ENCODE results near the gene DNAH9.
A peak's percentile ranks its signal among the peaks of the same experiment; 100 is the strongest.

DNAH9 gene

GRCh38 chr17:11625878-11626277, 27.6 kb downstream of the DNAH9 start:
- DNase-seq, result no peak
- Mint-ChIP-seq H3K9me3 (peaks cover 3% of the 10 kb centered on the region), H3K27me3 (peaks cover 4% of the 10 kb centered on the region), H3K27ac (no peak overlapping the region), H3K4me3 (no peak overlapping the region), H3K4me1 (ENCODE audit: low read depth) (no peaks in the 10 kb centered on the region), H3K36me3 (ENCODE audit: low read depth) (no peaks in the 10 kb centered on the region)

- Mint-ChIP-seq H3K9me3 (peaks cover 3% of the 10 kb centered on the region), H3K4me3 (no peak overlapping the region), H3K27me3 (peaks cover 4% of the 10 kb centered on the region), H3K36me3 (ENCODE audit: low read depth) (no peaks in the 10 kb centered on the region), H3K4me1 (ENCODE audit: low read depth) (no peaks in the 10 kb centered on the region), H3K27ac (no peak overlapping the region)
- DNase-seq, result no peak
Observed at GRCh38 chr17:11627301-11627940, 29.2 kb downstream of the DNAH9 start.

GRCh38 chr17:11628374-11628773, 30.1 kb downstream of the DNAH9 start:
- no peaks in the 10 kb centered on the region for H3K36me3 Mint-ChIP-seq (ENCODE audit: low read depth)
- DNase-seq, result no peak
- peaks cover 4% of the 10 kb centered on the region for H3K27me3 Mint-ChIP-seq
- peaks cover under 1% of the 10 kb centered on the region for H3K9me3 Mint-ChIP-seq
- H3K4me1 Mint-ChIP-seq (ENCODE audit: low read depth), result no peaks in the 10 kb centered on the region
- no peak overlapping the region for H3K27ac Mint-ChIP-seq
- H3K4me3 Mint-ChIP-seq, result no peak overlapping the region

- Mint-ChIP-seq H3K36me3 (ENCODE audit: low read depth) (no peaks in the 10 kb centered on the region), H3K27me3 (peaks cover 4% of the 10 kb centered on the region), H3K9me3 (no peaks in the 10 kb centered on the region), H3K4me3 (no peak overlapping the region), H3K4me1 (ENCODE audit: low read depth) (no peaks in the 10 kb centered on the region), H3K27ac (no peak overlapping the region)
- DNase-seq, result no peak
Observed at GRCh38 chr17:11628831-11629230, 30.6 kb downstream of the DNAH9 start.

GRCh38 chr17:11636771-11637170, 38.5 kb downstream of the DNAH9 start:
- no peaks in the 10 kb centered on the region for H3K36me3 Mint-ChIP-seq (ENCODE audit: low read depth)
- H3K4me1 Mint-ChIP-seq (ENCODE audit: low read depth), result no peaks in the 10 kb centered on the region
- H3K27ac Mint-ChIP-seq, result no peak overlapping the region
- DNase-seq, result no peak
- H3K4me3 Mint-ChIP-seq, result no peak overlapping the region
- no peaks in the 10 kb centered on the region for H3K27me3 Mint-ChIP-seq
- H3K9me3 Mint-ChIP-seq, result no peaks in the 10 kb centered on the region

- Mint-ChIP-seq H3K9me3 (no peaks in the 10 kb centered on the region), H3K4me3 (no peak overlapping the region), H3K4me1 (ENCODE audit: low read depth) (no peaks in the 10 kb centered on the region), H3K36me3 (ENCODE audit: low read depth) (no peaks in the 10 kb centered on the region), H3K27ac (no peak overlapping the region), H3K27me3 (no peaks in the 10 kb centered on the region)
- DNase-seq, result no peak
Observed at GRCh38 chr17:11637796-11638195, 39.5 kb downstream of the DNAH9 start.

- no peaks in the 10 kb centered on the region for H3K36me3 Mint-ChIP-seq (ENCODE audit: low read depth)
- H3K9me3 Mint-ChIP-seq, result no peaks in the 10 kb centered on the region
- H3K4me1 Mint-ChIP-seq (ENCODE audit: low read depth), result no peaks in the 10 kb centered on the region
- DNase-seq, result no peak
- H3K27ac Mint-ChIP-seq, result no peak overlapping the region
- H3K4me3 Mint-ChIP-seq, result no peak overlapping the region
- H3K27me3 Mint-ChIP-seq, result no peaks in the 10 kb centered on the region
Observed at GRCh38 chr17:11638700-11639265, 40.5 kb downstream of the DNAH9 start.

- Mint-ChIP-seq H3K36me3 (ENCODE audit: low read depth) (no peaks in the 10 kb centered on the region), H3K9me3 (no peaks in the 10 kb centered on the region), H3K4me3 (no peak overlapping the region), H3K27ac (no peak overlapping the region), H3K27me3 (no peaks in the 10 kb centered on the region), H3K4me1 (ENCODE audit: low read depth) (no peaks in the 10 kb centered on the region)
- no peak for DNase-seq
Observed at GRCh38 chr17:11639736-11640462, 41.6 kb downstream of the DNAH9 start.

- Mint-ChIP-seq H3K4me1 (ENCODE audit: low read depth) (no peaks in the 10 kb centered on the region), H3K4me3 (no peak overlapping the region), H3K27me3 (no peaks in the 10 kb centered on the region), H3K9me3 (no peaks in the 10 kb centered on the region), H3K27ac (no peak overlapping the region), H3K36me3 (ENCODE audit: low read depth) (no peaks in the 10 kb centered on the region)
- DNase-seq, result no peak
Observed at GRCh38 chr17:11640463-11640814, 42.2 kb downstream of the DNAH9 start.

GRCh38 chr17:11641521-11642275, 43.4 kb downstream of the DNAH9 start:
- H3K36me3 Mint-ChIP-seq (ENCODE audit: low read depth), result no peaks in the 10 kb centered on the region
- H3K27ac Mint-ChIP-seq, result no peak overlapping the region
- DNase-seq, result no peak
- H3K9me3 Mint-ChIP-seq, result no peaks in the 10 kb centered on the region
- H3K4me3 Mint-ChIP-seq, result no peak overlapping the region
- no peaks in the 10 kb centered on the region for H3K4me1 Mint-ChIP-seq (ENCODE audit: low read depth)
- H3K27me3 Mint-ChIP-seq, result no peaks in the 10 kb centered on the region

- H3K27ac Mint-ChIP-seq, result no peak overlapping the region
- H3K36me3 Mint-ChIP-seq (ENCODE audit: low read depth), result no peaks in the 10 kb centered on the region
- no peaks in the 10 kb centered on the region for H3K27me3 Mint-ChIP-seq
- H3K9me3 Mint-ChIP-seq, result no peaks in the 10 kb centered on the region
- no peaks in the 10 kb centered on the region for H3K4me1 Mint-ChIP-seq (ENCODE audit: low read depth)
- DNase-seq, result no peak
- no peak overlapping the region for H3K4me3 Mint-ChIP-seq
Observed at GRCh38 chr17:11642655-11643054, 44.4 kb downstream of the DNAH9 start.

GRCh38 chr17:11643851-11644250, 45.6 kb downstream of the DNAH9 start:
- no peaks in the 10 kb centered on the region for H3K27me3 Mint-ChIP-seq
- DNase-seq, result no peak
- no peaks in the 10 kb centered on the region for H3K4me1 Mint-ChIP-seq (ENCODE audit: low read depth)
- no peak overlapping the region for H3K27ac Mint-ChIP-seq
- H3K4me3 Mint-ChIP-seq, result no peak overlapping the region
- H3K36me3 Mint-ChIP-seq (ENCODE audit: low read depth), result no peaks in the 10 kb centered on the region
- H3K9me3 Mint-ChIP-seq, result no peaks in the 10 kb centered on the region

GRCh38 chr17:11644265-11645212, 46.3 kb downstream of the DNAH9 start:
- H3K4me1 Mint-ChIP-seq (ENCODE audit: low read depth), result no peaks in the 10 kb centered on the region
- no peaks in the 10 kb centered on the region for H3K36me3 Mint-ChIP-seq (ENCODE audit: low read depth)
- H3K27ac Mint-ChIP-seq, result no peak overlapping the region
- no peak overlapping the region for H3K4me3 Mint-ChIP-seq
- H3K27me3 Mint-ChIP-seq, result no peaks in the 10 kb centered on the region
- peak; percentile 31 for DNase-seq
- H3K9me3 Mint-ChIP-seq, result no peaks in the 10 kb centered on the region

- Mint-ChIP-seq H3K4me3 (no peak overlapping the region), H3K9me3 (no peaks in the 10 kb centered on the region), H3K36me3 (ENCODE audit: low read depth) (no peaks in the 10 kb centered on the region), H3K27me3 (no peaks in the 10 kb centered on the region), H3K27ac (no peak overlapping the region), H3K4me1 (ENCODE audit: low read depth) (no peaks in the 10 kb centered on the region)
- DNase-seq, result no peak
Observed at GRCh38 chr17:11645426-11645825, 47.2 kb downstream of the DNAH9 start.
